Aorta (tissue), 5 donors: ENCODE data around the gene FILIP1. TPM values are rescaled to one million over a fixed set of nuclear protein-coding genes. Genes with fewer than 3 reads are reported as not detected.
"Not testable (repeated sequence)": the region's sequence is repeated elsewhere in the genome, so short reads cannot be mapped to it uniquely, and the experiment has no call there.

Source experiments
- ATAC-seq: fragments of 200-7000 bp; cut with Tn5 transposase; one replicate; pipeline ENCODE4 v1.9.1; 2022; ENCODE audit warnings: moderate library complexity; ENCODE audit not compliant: low FRiP score
- DNase-seq, 2 donors: peaks; one replicate each; pipeline ENCODE4 v3.0.0-alpha.2; 2020
- H3K27ac ChIP-seq, 2 donors: one replicate each; pipeline ENCODE4 v1.5.1; 2013; ENCODE audit warnings: low read length in 2 of 2, mild to moderate bottlenecking in 2 of 2, moderate library complexity in 2 of 2, control low read depth in 1 of 2, inconsistent platforms in 1 of 2, low read depth in 1 of 2
- H3K27me3 ChIP-seq, 2 donors: one replicate each; pipeline ENCODE4 v1.6.1; 2013; ENCODE audit warnings: control low read depth in 1 of 2, low read length in 1 of 2, mild to moderate bottlenecking in 1 of 2, moderate library complexity in 1 of 2; ENCODE audit not compliant: insufficient read depth in 2 of 2, control insufficient read depth in 1 of 2
- H3K36me3 ChIP-seq, 2 donors: one replicate each; pipeline ENCODE4 v1.6.1; 2013; ENCODE audit warnings: control low read depth in 1 of 2, low read length in 1 of 2, mild to moderate bottlenecking in 1 of 2; ENCODE audit not compliant: insufficient read depth in 2 of 2, control insufficient read depth in 1 of 2
- H3K4me1 ChIP-seq, 2 donors: one replicate each; pipeline ENCODE4 v1.6.1; 2013; ENCODE audit warnings: low read length in 2 of 2, control low read depth in 1 of 2, mild to moderate bottlenecking in 1 of 2, moderate library complexity in 1 of 2; ENCODE audit not compliant: insufficient read depth in 2 of 2, control insufficient read depth in 1 of 2
- H3K4me3 ChIP-seq, 2 donors: one replicate each; pipeline ENCODE4 v1.5.1; 2013; ENCODE audit warnings: low read length in 2 of 2, control low read depth in 1 of 2, mild to moderate bottlenecking in 1 of 2
- H3K9me3 ChIP-seq: one replicate; pipeline ENCODE4 v1.6.1; 2013; ENCODE audit warnings: mild to moderate bottlenecking, low read length; ENCODE audit not compliant: control insufficient read depth
- WGBS, 2 donors: extraction: QIAGEN DNeasy Blood & Tissue Kit; methylation state at CpG; one replicate each; pipeline ENCODE4 v1.1.7; 2013; 5-methylcytosine and 5-hydroxymethylcytosine counted together
- intact Hi-C, 2 donors: fragments of 100-400 bp; cut with DNase I; formaldehyde crosslinking; loops; one replicate each; pipeline versions ENCODE4 v1.14.2 to v1.15.0; 2022
- polyA plus RNA-seq, 2 donors: library from polyadenylated mRNA; stranded (reverse); fragments of 200-250 nt; gene quantifications; one replicate each; pipeline ENCODE4 v1.2.3, GENCODE V29; 2013
- total RNA-seq, 2 donors: library from RNA; stranded (reverse); fragmentation: NEBNext Ultra II Directional; extraction: Animal tissue kit (Norgen Biotek cat#: 25700); gene quantifications; one replicate each; pipeline ENCODE4 v1.2.1, GENCODE V29; 2021
- donor health status: healthy with polysubstance abuse.
- donor health status: Bipolar disorder and iron deficiency.
- donor health status: DM: no; HTN: no; CAD: no.
- donor health status: DM: no; HTN: no; CAD: no.
- donor health status: DM: yes; HTN: yes; CAD: no.

FILIP1 gene
- total and polyA plus RNA-seq, 4 donors, result 6.9 to 53.3 (median 21.3) TPM

DNA sequence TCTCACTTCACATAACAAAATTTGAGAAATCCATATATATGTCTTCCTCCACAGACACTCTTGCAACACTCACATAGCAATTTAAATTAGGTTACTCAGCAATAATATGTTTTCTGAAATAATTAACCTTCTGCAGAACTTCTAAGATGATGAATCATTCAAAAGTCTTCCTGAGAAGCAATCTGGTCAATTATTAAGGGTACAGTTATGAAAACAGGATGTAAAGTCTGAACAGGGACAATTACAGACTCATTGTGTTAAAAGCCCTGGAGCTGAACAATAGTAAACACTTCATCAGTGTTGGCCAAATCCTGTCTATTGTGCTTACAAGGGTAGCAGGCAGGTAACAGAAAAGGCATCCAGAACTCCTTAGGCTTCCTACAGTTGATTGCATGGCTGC lies 75.4 kb downstream of the FILIP1 start:
- Histone ChIP-seq H3K9me3 (no peaks in the 10 kb centered on the region), H3K4me1 (peaks cover 7 to 9% of the 10 kb centered on the region in 2 donors), H3K36me3 (no peaks in the 10 kb centered on the region), H3K4me3 (no peak overlapping the region), H3K27ac (peak overlapping the region in 1 of 2 donors; percentile 43), H3K27me3 (no peaks in the 10 kb centered on the region)
- ATAC-seq (no peak), DNase-seq (no peak)
- intact Hi-C loops, result loop anchor here in 1 of 2 donors (5.0 kb wide), 1 partner anchor 74 kb away; the partner anchor contains the start of gene FILIP1

DNA sequence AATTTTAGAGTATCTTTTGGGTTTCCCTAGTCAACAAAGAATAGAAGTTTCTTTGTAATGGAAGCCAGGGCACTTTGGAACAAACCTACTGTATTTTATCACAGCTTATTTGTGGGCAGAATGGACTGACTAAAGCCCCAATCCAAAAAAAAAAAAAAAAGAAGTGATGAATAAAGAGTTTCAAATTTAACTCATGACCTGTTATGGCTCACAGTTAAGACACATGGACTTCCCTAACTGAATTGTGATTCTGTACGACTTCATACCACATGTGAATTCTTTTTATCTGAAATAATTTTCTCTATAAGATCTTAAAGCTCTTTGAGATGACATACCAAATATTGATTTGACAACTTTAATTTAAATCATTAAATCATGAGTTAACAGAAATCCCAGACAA lies 77.2 kb downstream of the FILIP1 start:
- H3K4me3 ChIP-seq, result no peak overlapping the region
- H3K9me3 ChIP-seq, result no peaks in the 10 kb centered on the region
- no peaks in the 10 kb centered on the region for H3K36me3 ChIP-seq
- H3K27ac ChIP-seq, result no peak overlapping the region
- 6 to 11% methylated on average over 1 of the region's 1 CpG for WGBS, 2 donors
- H3K4me1 ChIP-seq, result peaks cover 7% of the 10 kb centered on the region in 2 donors
- DNase-seq (no peak), ATAC-seq (no peak)
- intact Hi-C loops, result loop anchor here in 1 of 2 donors (5.0 kb wide), 1 partner anchor 76 kb away; the partner anchor contains the start of gene FILIP1
- H3K27me3 ChIP-seq, result no peaks in the 10 kb centered on the region

DNA sequence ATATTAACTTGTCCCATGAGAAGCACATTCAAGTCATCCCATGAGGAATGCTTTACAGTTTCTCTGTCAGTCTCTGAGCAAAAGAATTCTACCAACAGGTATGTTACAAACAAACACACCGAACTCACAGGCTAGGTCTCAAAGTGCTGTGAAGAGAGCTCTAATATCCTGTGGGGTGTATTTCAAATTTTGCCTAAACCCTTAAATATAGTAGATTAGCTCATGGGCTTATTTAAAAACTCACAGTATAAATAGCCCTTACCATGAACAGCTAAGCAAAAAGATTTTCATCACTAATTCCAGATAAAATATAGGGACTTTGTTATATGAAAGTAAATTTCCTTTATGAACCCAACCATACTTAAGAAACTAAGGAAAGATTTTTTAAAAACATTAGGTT lies 77.8 kb downstream of the FILIP1 start:
- Histone ChIP-seq H3K27me3 (no peaks in the 10 kb centered on the region), H3K4me3 (no peak overlapping the region), H3K27ac (no peak overlapping the region), H3K36me3 (no peaks in the 10 kb centered on the region), H3K9me3 (no peaks in the 10 kb centered on the region), H3K4me1 (peaks cover 4 to 7% of the 10 kb centered on the region in 2 donors)
- 13 to 44% methylated on average over 1 of the region's 1 CpG for WGBS, 2 donors
- no peak for ATAC-seq
- DNase-seq, result no peak
- intact Hi-C loops, result loop anchor here in 1 of 2 donors (5.0 kb wide), 1 partner anchor 76 kb away; the partner anchor contains the start of gene FILIP1

DNA sequence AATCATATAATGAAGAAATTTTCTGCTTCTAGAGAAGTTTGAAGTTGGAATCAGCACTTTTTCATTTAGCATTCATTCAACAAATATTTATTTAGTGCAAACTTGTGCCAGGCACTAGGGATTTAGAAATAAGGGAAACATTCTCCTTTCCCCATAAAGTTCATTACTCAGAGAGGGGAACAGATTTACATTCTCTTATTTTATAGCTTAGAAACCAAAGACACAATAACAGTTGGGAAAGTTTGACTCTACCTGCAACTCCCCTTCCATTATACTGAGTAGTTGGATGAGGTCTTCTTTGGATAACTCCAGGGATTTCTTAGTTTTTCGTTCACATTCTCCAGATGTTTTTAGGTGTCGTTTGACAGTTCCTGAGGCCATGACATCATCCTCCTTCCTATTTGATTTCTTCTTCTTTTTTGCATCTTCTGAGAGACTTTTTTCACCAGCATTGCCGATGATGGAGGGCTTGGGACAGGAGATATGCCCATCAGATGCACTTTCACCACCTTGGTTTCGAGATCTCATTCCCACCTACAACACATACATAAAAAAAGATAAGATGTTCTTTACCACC lies 79.1 kb downstream of the FILIP1 start:
- no peak for ATAC-seq
- intact Hi-C loops, result loop anchor here in 1 of 2 donors (5.0 kb wide), 1 partner anchor 78 kb away; the partner anchor contains the start of gene FILIP1
- H3K9me3 ChIP-seq, result no peaks in the 10 kb centered on the region
- H3K27me3 ChIP-seq, result no peaks in the 10 kb centered on the region
- DNase-seq, result no peak
- no peaks in the 10 kb centered on the region for H3K36me3 ChIP-seq
- H3K4me1 ChIP-seq, result peaks cover 4 to 12% of the 10 kb centered on the region in 2 donors
- no peak overlapping the region for H3K27ac ChIP-seq
- 63 to 65% methylated on average over 4 of the region's 4 CpGs for WGBS, 2 donors
- no peak overlapping the region for H3K4me3 ChIP-seq

DNA sequence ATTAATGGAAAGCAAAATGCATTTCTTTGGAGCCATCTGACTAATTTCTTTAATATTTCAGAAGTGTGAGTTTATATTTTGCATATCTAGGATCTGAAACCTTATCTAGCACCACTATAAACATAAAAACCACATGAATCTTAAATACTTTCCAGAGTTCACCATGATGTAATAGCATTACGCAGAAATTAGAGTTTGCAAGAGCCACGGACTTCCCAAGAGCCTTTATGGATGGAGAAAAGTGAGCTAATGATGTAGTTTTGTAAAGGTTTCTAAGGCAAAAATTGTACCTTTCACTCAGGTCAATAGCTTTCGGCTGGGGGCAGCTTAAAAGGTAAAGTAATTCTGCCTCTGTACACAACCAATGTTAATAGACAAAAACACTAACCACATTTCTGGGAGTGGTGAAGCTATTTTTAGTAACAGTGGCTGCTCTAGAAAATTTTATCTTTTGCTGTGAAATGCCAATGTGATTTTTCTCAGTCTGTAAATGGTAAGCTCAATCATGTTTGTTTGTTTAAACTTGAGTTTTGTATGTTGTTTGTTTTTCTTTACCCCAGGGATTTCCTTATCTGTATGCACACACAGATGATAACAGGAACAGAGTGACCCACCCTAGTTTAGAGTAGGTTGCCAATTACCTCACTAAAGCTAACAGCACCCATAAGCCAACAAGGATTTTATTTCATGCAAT lies 80.5 kb downstream of the FILIP1 start:
- intact Hi-C loops, result no loop called here
- no peak for ATAC-seq
- peaks cover 2 to 10% of the 10 kb centered on the region in 2 donors for H3K4me1 ChIP-seq

DNA sequence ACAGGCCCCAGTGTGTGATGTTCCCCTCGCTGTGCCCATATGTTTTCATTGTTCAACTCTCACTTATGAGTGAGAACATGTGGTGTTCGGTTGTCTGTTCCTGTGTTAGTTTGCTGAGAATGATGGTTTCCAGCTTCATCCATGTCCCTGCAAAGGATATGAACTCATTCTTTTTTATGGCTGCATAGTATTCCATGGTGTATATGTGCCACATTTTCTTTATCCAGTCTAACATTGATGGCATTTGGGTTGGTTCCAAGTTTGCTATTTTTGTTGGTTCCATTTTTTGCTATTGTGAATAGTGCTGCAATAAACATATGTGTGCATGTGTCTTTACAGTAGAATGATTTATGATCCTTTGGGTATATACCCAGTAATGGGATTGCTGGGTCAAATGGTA lies 83.0 kb downstream of the FILIP1 start:
- ATAC-seq, intact Hi-C loops, H3K9me3 ChIP-seq, H3K4me1 ChIP-seq, H3K4me3 ChIP-seq, H3K27ac ChIP-seq, H3K27me3 ChIP-seq, H3K36me3 ChIP-seq, DNase-seq: not testable (repeated sequence)
- 96 to 97% methylated on average over 2 of the region's 2 CpGs for WGBS, 2 donors

More for the DNA sequence above, 80.5 kb downstream of the FILIP1 start:
- no peaks in the 10 kb centered on the region for H3K27me3 ChIP-seq
- no peak overlapping the region for H3K4me3 ChIP-seq
- no peak overlapping the region for H3K27ac ChIP-seq
- WGBS, 2 donors, result 24% methylated on average over 3 of the region's 3 CpGs
- DNase-seq, result no peak
- no peaks in the 10 kb centered on the region for H3K36me3 ChIP-seq
- no peaks in the 10 kb centered on the region for H3K9me3 ChIP-seq

DNA sequence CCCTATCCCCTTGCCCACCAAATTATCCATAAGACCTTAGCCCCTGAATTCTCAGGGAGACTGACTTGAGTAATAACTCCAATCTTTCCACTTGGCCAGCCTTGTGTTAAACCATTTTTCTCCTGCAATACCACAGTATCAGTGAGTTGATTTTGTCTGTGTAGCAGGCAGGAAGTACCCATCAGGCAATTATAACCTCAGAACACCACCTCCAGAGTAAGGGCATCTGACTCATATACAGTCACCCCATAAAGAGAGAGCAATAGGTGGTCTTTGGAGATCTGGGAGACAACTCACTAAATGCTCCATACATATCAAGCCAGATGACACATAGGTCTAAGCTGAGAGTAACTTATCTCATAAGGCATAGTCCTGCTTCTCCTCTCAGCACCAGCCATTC lies 83.7 kb downstream of the FILIP1 start:
- intact Hi-C loops, result no loop called here
- H3K27ac ChIP-seq, result peak overlapping the region in 1 of 2 donors; percentile 31
- no peaks in the 10 kb centered on the region for H3K36me3 ChIP-seq
- ATAC-seq (no peak), DNase-seq (no peak)
- H3K9me3 ChIP-seq, result no peaks in the 10 kb centered on the region
- peaks cover 2 to 7% of the 10 kb centered on the region in 2 donors for H3K4me1 ChIP-seq
- H3K27me3 ChIP-seq, result no peaks in the 10 kb centered on the region
- no peak overlapping the region for H3K4me3 ChIP-seq

DNA sequence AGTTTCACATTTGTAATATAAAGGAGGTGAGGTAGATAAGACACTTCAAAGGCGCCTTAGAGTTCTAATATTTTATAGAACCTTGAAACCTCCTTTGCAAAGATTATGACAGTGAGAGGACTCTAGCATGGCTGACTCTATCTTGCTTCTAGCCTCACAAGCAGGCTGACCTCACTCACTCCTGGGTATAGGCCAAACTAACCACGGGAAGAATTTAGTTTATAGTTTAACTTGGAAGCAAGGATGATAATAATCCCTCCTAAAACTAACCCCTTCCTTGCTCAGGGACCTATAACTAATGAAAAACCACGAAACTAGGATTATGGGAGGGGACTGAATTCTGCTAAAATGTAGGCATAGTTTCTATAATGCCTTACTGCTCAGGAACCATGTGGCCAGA lies 84.3 kb downstream of the FILIP1 start:
- Histone ChIP-seq H3K27me3 (no peaks in the 10 kb centered on the region), H3K4me1 (peaks cover 2 to 12% of the 10 kb centered on the region in 2 donors), H3K9me3 (no peaks in the 10 kb centered on the region), H3K4me3 (no peak overlapping the region), H3K36me3 (no peaks in the 10 kb centered on the region), H3K27ac (peak overlapping the region in 1 of 2 donors; percentile 1)
- DNase-seq (no peak), ATAC-seq (peak; percentile 67)
- intact Hi-C loops, result no loop called here
- 28 to 30% methylated on average over 3 of the region's 3 CpGs for WGBS, 2 donors
